HL-60/S4 (cell line): ENCODE results near the gene SPHK2.
"Not testable (repeated sequence)": the region's sequence is repeated elsewhere in the genome, so short reads cannot be mapped to it uniquely, and the experiment has no call there.

Experiments used
- in situ Hi-C: fragments of 300-500 bp; cut with MboI; formaldehyde crosslinking; loops from 2 replicates; pipeline ENCODE4 v1.14.3; 2022; ENCODE audit warnings: low sequenced_read_pairs

Gene SPHK2

DNA sequence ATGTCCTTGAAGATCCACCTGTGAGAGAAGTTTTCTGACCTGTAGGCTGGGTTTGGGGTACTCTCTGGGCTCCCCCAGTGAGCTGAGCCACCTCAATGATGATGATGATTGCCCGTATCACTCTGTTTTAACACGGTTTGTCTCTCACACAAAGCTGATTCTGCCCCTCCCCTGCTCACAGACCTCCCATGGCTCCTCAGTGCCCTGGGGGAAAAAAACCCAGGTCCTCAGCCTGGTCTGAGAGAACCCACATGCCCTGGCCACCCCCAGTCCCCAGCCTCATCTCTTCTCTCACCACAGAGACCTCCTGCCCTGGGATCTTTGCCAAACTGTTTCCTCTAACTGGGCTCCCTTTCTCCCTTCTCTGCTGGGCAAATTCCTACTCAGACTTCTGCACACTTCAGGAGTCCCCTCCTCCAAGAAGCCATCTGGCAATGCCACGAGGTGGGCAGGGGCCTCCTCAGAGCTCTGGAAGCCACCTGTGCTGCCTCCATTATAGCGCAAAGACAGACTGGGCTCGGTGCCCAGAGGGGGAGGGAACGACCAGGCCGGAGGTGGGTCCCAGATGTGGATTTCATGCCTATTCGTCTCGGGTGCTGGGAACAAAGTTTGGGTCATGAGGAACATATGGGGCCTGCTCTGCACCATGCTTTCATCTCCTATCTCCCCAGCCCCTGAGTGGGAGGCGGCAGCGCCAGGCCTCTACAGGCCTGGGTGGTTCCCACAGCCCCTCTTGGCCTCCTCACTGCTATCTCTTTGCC is 35.2 kb downstream of the SPHK2 start:
- in situ Hi-C loops, result no loop called here

- in situ Hi-C loops, result no loop called here
Observed at GRCh38 chr19:48656840-48657474, 37.7 kb downstream of the SPHK2 start.

DNA sequence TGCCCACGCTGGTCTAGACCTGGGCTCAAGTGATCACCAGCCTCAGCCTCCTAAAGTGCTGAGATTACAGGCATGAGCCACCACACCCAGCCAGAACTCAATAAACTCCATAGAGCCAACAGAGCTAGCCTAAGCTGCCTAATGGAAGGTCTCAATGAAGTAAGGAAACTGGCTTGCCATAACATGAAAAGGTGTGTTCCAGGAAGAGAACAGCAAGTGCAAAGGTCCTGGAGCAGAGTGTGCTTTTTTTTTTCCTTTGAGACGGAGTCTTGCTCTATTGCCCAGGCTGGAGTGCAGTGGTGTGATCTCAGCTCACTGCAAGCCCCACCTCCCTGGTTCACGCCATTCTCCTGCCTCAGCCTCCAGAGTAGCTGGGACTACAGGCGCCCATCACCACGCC is 38.5 kb downstream of the SPHK2 start:
- in situ Hi-C loops, result not testable (repeated sequence)

GRCh38 chr19:48658483-48658882 is 39.2 kb downstream of the SPHK2 start:
- in situ Hi-C loops, result no loop called here

GRCh38 chr19:48659768-48660167 is 40.5 kb downstream of the SPHK2 start:
- in situ Hi-C loops, result no loop called here

DNA sequence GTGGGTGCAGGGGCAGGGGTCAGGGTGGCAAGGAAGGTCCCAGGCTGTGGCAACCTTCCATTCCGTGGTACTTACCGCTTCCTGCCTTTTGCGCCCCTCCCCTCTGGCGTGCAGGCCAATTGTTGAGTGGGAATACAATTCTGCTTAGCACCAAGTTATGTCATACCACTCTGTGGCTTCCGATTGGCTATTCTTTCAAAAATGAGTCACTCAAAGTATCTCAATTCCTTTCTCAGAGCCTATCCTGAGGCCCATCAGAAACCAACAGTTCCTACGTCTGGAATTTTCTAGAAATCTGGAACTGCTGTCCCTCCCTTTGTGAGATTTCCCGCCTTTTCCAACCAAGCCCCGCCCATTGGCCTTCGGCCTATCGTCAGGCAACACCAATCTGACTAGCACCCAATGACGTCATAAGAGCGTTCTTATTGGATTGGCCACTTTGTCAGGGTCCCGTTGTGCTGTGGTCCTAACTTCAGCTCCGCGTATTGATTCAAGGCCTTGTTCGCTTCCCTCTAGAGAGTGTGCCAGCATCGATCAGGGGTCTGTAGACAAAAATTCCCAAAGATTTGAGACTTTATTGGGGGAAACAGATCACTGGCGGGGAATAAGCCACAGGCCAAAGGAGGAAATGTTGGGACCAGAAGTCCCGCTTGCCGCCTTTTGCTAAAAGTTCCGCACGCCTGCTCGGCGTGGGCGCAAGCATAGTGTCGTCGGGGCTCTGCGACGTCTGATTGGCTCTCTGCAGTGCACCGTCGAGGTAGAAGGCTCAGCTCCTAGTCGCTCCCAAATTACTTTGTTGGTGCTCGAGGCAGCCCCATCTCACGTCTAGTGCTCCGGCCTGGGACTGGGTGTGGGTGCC is 41.8 kb downstream of the SPHK2 start:
- in situ Hi-C loops, result no loop called here

GRCh38 chr19:48661711-48662090 is 42.4 kb downstream of the SPHK2 start:
- in situ Hi-C loops, result no loop called here

DNA sequence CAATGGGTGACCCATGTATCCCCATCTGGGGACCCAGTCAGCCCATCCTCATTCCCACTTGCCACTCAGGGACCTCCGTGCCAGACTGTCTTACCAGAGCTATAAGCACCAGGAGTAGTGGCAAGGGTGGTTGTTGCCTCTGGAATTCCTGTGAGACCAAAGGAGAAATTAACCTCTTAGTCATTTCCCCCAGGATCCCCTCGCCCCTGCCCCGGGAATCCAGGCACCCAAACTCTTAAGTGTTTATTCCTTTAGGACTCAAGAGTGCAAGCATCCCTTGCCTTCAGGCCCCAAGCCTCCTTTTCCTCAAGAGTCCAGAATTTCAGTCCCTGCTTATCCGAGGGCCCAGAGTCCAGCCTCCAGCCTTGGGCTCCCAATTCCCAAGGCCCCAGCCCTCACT is 44.4 kb downstream of the SPHK2 start:
- in situ Hi-C loops, result no loop called here

GRCh38 chr19:48664476-48664875 is 45.2 kb downstream of the SPHK2 start:
- in situ Hi-C loops, result no loop called here

GRCh38 chr19:48665786-48666185 is 46.5 kb downstream of the SPHK2 start:
- in situ Hi-C loops, result no loop called here

GRCh38 chr19:48668332-48668731 is 49.0 kb downstream of the SPHK2 start:
- in situ Hi-C loops, result no loop called here

DNA sequence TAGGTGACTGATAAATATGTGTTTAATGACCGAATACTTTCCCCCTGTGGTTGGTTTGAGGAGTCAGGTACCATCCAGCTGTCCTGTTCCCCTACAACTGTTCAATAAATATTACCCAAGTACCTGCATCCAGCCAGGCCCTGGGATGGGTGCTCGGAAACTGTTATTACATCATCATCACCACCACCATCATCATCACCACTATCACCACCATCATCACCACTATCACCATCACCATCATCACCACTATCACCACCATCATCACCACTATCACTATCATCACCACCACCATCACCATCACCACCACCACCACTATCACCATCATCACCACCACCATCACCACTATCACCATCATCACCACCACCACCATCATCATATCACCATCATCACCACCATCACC is 49.5 kb downstream of the SPHK2 start:
- in situ Hi-C loops, result no loop called here

- in situ Hi-C loops, result no loop called here
Observed at GRCh38 chr19:48669903-48670668, 50.8 kb downstream of the SPHK2 start.

GRCh38 chr19:48670699-48671445 is 51.6 kb downstream of the SPHK2 start:
- in situ Hi-C loops, result no loop called here

- in situ Hi-C loops, result no loop called here
Observed at GRCh38 chr19:48671446-48671995, 52.2 kb downstream of the SPHK2 start.

DNA sequence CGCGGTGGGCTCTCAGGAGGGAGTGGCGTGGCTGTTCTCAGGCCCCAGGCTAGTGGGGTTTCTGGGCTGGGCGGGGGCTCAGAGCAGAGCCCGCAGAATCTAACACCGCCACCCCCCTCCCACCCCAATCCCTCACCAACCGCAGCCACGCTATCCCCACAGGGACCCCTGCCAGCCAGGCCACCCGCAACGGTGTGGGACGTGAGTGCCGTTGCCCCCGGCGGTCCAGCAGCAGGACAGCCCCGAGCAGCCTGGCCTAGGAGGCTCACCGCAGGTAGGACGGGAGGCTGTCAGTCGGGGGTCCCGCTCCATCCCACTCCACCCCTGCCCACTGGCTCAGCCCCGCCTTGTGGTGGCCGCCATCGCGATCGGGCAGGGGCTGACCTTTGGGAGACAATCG is 53.7 kb downstream of the SPHK2 start, which contains the start of gene NTN5:
Gene NTN5, minus strand, starts transcription at position 24 of the 400 bp plus-strand sequence. CDS start 2,031 bp downstream, outside the sequence.
- in situ Hi-C loops, result no loop called here

DNA sequence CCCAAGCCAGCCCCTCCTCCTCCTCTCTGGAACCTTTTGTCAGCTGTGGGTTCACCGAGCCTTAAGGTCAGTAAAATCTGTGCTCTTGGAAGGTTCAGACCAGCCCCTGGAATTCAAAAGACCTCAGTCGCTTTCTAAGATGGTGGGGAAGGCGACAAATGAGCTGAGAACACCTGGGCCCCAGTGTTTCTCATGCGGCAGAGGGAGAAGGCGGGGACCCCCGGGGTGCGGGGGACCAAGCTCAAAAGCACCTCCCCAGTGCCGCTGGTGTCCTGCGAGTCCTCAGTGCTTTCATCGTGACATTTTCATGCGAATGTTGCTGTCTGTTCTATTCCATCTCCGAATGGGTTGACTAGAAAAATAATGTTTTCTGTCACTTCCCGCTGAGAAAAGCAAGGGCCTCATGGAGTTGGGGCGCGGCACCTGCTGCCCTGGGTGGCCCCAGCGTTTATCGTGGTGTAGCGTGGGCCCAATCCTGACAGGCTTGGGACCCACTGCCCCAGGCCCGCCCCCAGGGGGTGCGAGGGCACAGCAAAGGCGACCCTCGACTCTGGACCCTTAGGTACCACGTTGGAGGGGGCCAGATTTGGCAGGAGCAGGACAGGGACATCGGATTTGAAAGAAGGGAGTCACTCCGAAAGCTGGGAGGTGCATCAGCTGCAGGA is 54.3 kb downstream of the SPHK2 start:
- in situ Hi-C loops, result no loop called here

DNA sequence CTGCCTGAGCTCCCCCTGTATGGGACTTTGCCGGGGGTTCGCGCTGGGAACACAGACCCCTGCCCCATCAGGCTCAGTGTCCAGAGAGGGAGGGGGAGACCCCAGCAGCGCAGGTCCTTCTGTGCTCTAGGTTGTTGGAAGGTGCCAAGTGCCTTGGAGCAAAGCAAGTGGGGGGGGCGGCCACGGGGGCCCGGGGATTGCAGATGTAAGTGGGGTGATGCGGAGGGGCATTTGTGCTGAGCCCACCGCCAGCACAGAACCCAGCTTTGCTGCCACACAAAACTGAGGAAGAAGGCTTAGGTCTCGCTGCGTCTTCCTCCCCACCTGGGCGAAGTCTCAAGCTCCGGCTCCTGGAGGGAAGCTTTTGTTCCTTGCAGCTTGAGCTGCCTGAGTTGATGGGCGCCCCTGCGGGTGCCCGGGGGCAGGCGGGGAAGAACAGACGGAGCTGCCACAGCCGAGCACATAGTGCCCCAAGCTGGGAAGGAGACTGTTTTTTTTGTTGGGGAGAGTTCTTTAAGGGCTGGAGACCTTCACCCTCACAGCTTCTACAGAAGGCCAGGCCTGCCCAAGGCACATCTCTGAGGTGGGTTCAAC is 55.0 kb downstream of the SPHK2 start:
- in situ Hi-C loops, result no loop called here
